Brain microvascular endothelial cell (primary cell): ENCODE data around the gene SCAMP2.

Experiments
- DNase-seq: peaks from one replicate; pipeline ENCODE4 v3.0.0-alpha.2; 2020
- H3K27ac ChIP-seq: fragments of 250-450 bp; sonication (Bioruptor Pico); 2 replicates; pipeline ENCODE4 v1.5.1; 2020; ENCODE audit warnings: mild to moderate bottlenecking, moderate library complexity
- H3K27me3 ChIP-seq: fragments of 250-450 bp; sonication (Bioruptor Pico); replicated peaks from 2 replicates; pipeline ENCODE4 v1.5.1; 2020; ENCODE audit warnings: mild to moderate bottlenecking
- H3K36me3 ChIP-seq: fragments of 250-450 bp; sonication (Bioruptor Pico); replicated peaks from 2 replicates; pipeline ENCODE4 v1.5.1; 2020; ENCODE audit warnings: mild to moderate bottlenecking
- H3K4me3 ChIP-seq: 2 replicates; pipeline ENCODE4 v1.5.1; 2011; ENCODE audit warnings: low read depth, mild to moderate bottlenecking, control low read depth, low read length, moderate library complexity
- in situ Hi-C: cut with HindIII; loops from 2 replicates; pipeline ENCODE4 v1.10.0; 2017; ENCODE audit warnings: low sequenced_read_pairs, low pct_ligation_motif_present
- TF ChIP-seq, protein P1 (sequence below): IDR thresholded peaks from 2 replicates; pipeline ENCODE4 v1.5.1; 2011; ENCODE audit warnings: low read depth, mild to moderate bottlenecking, moderate library complexity, low read length, control low read depth, inconsistent platforms; ENCODE audit errors: missing control alignments

SCAMP2 gene

GRCh38 chr15:74808078-74808839 lies 64.9 kb downstream of the SCAMP2 start:
- Histone ChIP-seq H3K27ac (no peak overlapping the region), H3K4me3 (no peak overlapping the region), H3K36me3 (peaks cover 9% of the 10 kb centered on the region), H3K27me3 (no peaks in the 10 kb centered on the region)
- DNase-seq: no peak
- TF ChIP-seq, protein P1, sequence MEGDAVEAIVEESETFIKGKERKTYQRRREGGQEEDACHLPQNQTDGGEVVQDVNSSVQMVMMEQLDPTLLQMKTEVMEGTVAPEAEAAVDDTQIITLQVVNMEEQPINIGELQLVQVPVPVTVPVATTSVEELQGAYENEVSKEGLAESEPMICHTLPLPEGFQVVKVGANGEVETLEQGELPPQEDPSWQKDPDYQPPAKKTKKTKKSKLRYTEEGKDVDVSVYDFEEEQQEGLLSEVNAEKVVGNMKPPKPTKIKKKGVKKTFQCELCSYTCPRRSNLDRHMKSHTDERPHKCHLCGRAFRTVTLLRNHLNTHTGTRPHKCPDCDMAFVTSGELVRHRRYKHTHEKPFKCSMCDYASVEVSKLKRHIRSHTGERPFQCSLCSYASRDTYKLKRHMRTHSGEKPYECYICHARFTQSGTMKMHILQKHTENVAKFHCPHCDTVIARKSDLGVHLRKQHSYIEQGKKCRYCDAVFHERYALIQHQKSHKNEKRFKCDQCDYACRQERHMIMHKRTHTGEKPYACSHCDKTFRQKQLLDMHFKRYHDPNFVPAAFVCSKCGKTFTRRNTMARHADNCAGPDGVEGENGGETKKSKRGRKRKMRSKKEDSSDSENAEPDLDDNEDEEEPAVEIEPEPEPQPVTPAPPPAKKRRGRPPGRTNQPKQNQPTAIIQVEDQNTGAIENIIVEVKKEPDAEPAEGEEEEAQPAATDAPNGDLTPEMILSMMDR: no peak
- in situ Hi-C loops: no loop called here

DNA sequence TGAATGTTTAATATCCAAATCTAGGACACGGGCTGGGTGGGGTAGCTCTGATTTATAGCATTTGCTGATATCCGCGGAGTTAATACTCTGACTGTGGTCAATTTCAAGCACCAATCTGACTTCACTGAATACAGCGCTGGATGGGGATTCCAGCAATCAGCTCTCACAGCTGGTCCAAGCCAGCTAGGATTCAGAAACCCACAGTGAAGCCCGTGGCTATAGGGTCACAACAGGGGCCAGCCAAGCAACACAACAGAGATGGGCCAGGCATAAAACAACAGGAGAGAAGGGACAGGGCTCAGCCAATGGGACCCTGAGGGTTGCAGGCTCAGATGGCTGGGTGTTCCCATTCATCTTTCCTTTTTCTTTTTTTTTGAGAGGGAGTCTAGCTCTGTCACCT lies 65.9 kb downstream of the SCAMP2 start:
- peak; percentile 14 for DNase-seq
- TF ChIP-seq, protein P1: no peak
- H3K27ac ChIP-seq: no peak overlapping the region

GRCh38 chr15:74804935-74805334 lies 68.2 kb downstream of the SCAMP2 start:
- no peak overlapping the region for H3K4me3 ChIP-seq
- peaks cover 38% of the 10 kb centered on the region for H3K36me3 ChIP-seq
- no peaks in the 10 kb centered on the region for H3K27me3 ChIP-seq
- in situ Hi-C loops: no loop called here
- DNase-seq: no peak
- TF ChIP-seq, protein P1: no peak
- no peak overlapping the region for H3K27ac ChIP-seq

More for the DNA sequence above, 65.9 kb downstream of the SCAMP2 start:
- Histone ChIP-seq H3K4me3 (no peak overlapping the region), H3K27me3 (no peaks in the 10 kb centered on the region), H3K36me3 (peaks cover 17% of the 10 kb centered on the region)
- in situ Hi-C loops: no loop called here

- in situ Hi-C loops: no loop called here
- H3K27me3 ChIP-seq: no peaks in the 10 kb centered on the region
- H3K36me3 ChIP-seq: peaks cover 50% of the 10 kb centered on the region
- TF ChIP-seq, protein P1: no peak
- DNase-seq: no peak
- no peak overlapping the region for H3K4me3 ChIP-seq
- H3K27ac ChIP-seq: no peak overlapping the region
Observed at GRCh38 chr15:74802862-74803447, 70.2 kb downstream of the SCAMP2 start.

- H3K36me3 ChIP-seq: peaks cover 50% of the 10 kb centered on the region
- H3K27ac ChIP-seq: no peak overlapping the region
- no peak for DNase-seq
- in situ Hi-C loops: no loop called here
- H3K27me3 ChIP-seq: no peaks in the 10 kb centered on the region
- TF ChIP-seq, protein P1: no peak
- no peak overlapping the region for H3K4me3 ChIP-seq
Observed at GRCh38 chr15:74802290-74802689, 70.9 kb downstream of the SCAMP2 start.
